Erythroblast (primary cell): Measurements from ENCODE around the gene CACNA1S.

Source experiments
- GATA1 ChIP-seq: IDR thresholded peaks from 2 replicates; pipeline ENCODE4 v1.6.1; 2011; ENCODE audit warnings: low read depth, mild to moderate bottlenecking, control low read depth, low read length, moderate library complexity
- POLR2A ChIP-seq: IDR thresholded peaks from 2 replicates; pipeline ENCODE4 v1.6.1; 2011; ENCODE audit warnings: mild to moderate bottlenecking, low read length

DNA sequence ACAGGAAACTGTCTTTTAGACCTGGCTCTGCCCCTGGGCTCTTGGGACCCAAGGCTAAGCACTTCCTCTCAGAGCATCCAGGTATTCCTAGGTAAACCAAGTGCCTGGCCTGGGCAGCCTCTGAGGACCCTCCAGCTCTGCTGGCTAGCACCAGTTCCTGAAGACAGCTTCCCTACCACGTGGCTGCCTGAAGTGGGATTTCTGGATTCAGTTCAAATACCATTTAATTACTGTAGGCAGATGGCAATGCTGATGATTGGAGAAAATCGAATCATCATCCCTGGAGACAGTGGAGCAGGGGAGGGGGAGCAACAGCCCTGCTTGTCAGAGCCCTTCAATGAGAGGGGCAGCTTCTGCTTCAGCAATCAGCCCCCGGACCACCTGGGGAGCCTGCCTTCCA is 100.6 kb downstream of the CACNA1S start:
- no peak for TF ChIP-seq POLR2A
- TF ChIP-seq GATA1: no peak
